Naive B cell (primary cell): ENCODE results near the gene LRWD1. TPM values are rescaled to one million over a fixed set of nuclear protein-coding genes. Genes with fewer than 3 reads are reported as not detected.

Experiments
- ATAC-seq, 2 donors: fragments of 150-1000 bp; cut with Tn5 transposase; 2 replicates each; pipeline ENCODE4 v1.10.0; 2021; ENCODE audit warnings: low read depth in 2 of 2, mild to moderate bottlenecking in 2 of 2, moderate library complexity in 2 of 2
- DNase-seq: peaks from one replicate; pipeline ENCODE4 v3.0.0; 2022
- H3K27ac Mint-ChIP-seq, 6 donors: one replicate each; pipeline ENCODE4 v1.8.0; 2020 to 2022; ENCODE audit warnings: mild to moderate bottlenecking in 6 of 6, mixed read lengths in 6 of 6, moderate library complexity in 5 of 6, inconsistent platforms in 2 of 6
- H3K27me3 Mint-ChIP-seq, 3 donors: one replicate each; pipeline ENCODE4 v1.8.0; 2021 to 2022; ENCODE audit warnings: mixed read lengths in 3 of 3, mild to moderate bottlenecking in 1 of 3
- H3K36me3 Mint-ChIP-seq, 2 donors: one replicate each; pipeline ENCODE4 v1.8.0; 2020 to 2022; ENCODE audit warnings: mixed read lengths in 2 of 2, inconsistent platforms in 1 of 2, mild to moderate bottlenecking in 1 of 2
- H3K4me1 Mint-ChIP-seq, 3 donors: one replicate each; pipeline ENCODE4 v1.8.0; 2020 to 2022; ENCODE audit warnings: mixed read lengths in 3 of 3, inconsistent platforms in 1 of 3, mild to moderate bottlenecking in 1 of 3, moderate library complexity in 1 of 3
- H3K4me3 Mint-ChIP-seq, 8 donors: one replicate each; pipeline ENCODE4 v1.8.0; 2020 to 2022; ENCODE audit warnings: mild to moderate bottlenecking in 8 of 8, mixed read lengths in 8 of 8, moderate library complexity in 8 of 8, inconsistent platforms in 2 of 8
- H3K9me3 Mint-ChIP-seq, 7 donors: one replicate each; pipeline ENCODE4 v1.8.0; 2020 to 2022; ENCODE audit warnings: mixed read lengths in 7 of 7, mild to moderate bottlenecking in 5 of 7, inconsistent platforms in 2 of 7, moderate library complexity in 1 of 7
- polyA plus RNA-seq, 6 donors: library from polyadenylated mRNA; unstranded; fragments of 300-500 nt; fragmentation: Illumina TruSeq; gene quantifications; one replicate each; pipeline ENCODE4 v1.2.3, GENCODE V29; 2021; ENCODE audit warnings: low read depth in 6 of 6

Gene LRWD1
- polyA plus RNA-seq, 6 donors from 2014 or later, result 6.9 to 22.1 (median 17.3) TPM

DNA sequence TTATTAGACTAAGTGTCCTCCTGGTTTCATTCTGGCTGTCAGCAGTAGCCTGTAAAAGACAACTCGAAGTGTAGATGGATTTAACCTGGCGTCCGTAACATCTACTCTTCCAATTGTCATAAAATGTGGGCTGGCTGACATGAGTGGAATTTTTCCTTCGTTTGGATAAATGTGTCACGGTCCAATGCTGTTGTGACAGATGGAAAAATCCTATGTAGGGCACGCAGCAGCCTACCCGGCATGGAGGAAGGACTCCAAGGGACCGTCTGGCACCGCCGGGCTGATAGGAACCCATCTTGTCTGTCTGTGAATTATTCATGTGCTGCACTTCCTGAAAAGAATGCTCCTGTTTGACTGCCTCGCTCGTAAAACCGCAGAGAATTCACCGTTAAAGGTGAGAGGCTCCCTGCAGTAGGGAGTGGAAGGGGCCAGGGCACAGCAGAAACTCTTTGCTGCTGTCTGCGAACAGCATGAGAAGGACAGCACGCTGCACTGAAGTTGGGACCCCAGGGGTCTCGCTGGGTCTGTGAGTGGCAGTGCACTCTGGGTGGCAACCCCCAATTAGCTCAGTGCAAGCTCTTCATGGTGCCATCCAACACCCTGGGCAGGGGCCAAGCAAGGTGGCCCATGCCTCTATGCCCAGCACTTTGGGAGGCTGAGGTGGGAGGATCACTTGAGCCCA, 33.0 kb upstream of the LRWD1 start:
- H3K27ac Mint-ChIP-seq, result peak overlapping the region; percentile 95 to 100 (median 99)
- peaks cover 45 to 89% (median 70%) of the 10 kb centered on the region in 3 donors for H3K4me1 Mint-ChIP-seq
- ATAC-seq, result peak; percentile 37 to 38
- peaks cover 0 to 7% of the 10 kb centered on the region in 2 donors for H3K36me3 Mint-ChIP-seq
- no peaks in the 10 kb centered on the region for H3K27me3 Mint-ChIP-seq
- H3K4me3 Mint-ChIP-seq, result peak overlapping the region; percentile 78 to 94 (median 87)
- peak; percentile 74 for DNase-seq
- peaks cover 0 to 4% (median 0%) of the 10 kb centered on the region in 7 donors for H3K9me3 Mint-ChIP-seq

- ATAC-seq (peak; percentile 61 to 69), DNase-seq (peak; percentile 75)
- Mint-ChIP-seq H3K27me3 (no peaks in the 10 kb centered on the region), H3K36me3 (peaks cover 0 to 7% of the 10 kb centered on the region in 2 donors), H3K4me1 (peaks cover 41 to 83% (median 62%) of the 10 kb centered on the region in 3 donors), H3K4me3 (peak overlapping the region; percentile 78 to 94 (median 88)), H3K9me3 (peaks cover 0 to 4% (median 0%) of the 10 kb centered on the region in 7 donors), H3K27ac (peak overlapping the region; percentile 95 to 100 (median 99))
These were observed 32.2 kb upstream of the LRWD1 start for GRCh38 chr7:102432442-102433218.

- H3K9me3 Mint-ChIP-seq, result peaks cover 0 to 4% (median 0%) of the 10 kb centered on the region in 7 donors
- H3K36me3 Mint-ChIP-seq, result peaks cover 0 to 7% of the 10 kb centered on the region in 2 donors
- H3K27me3 Mint-ChIP-seq, result no peaks in the 10 kb centered on the region
- peaks cover 41 to 78% (median 62%) of the 10 kb centered on the region in 3 donors for H3K4me1 Mint-ChIP-seq
- DNase-seq (peak; percentile 88), ATAC-seq (peak; percentile 63 to 71)
- peak within 1 kb of the TSS; percentile 88 to 99 (median 96) for H3K4me3 Mint-ChIP-seq
- peak within 1 kb of the TSS; percentile 95 to 100 (median 99) for H3K27ac Mint-ChIP-seq
These were observed 31.4 kb upstream of the LRWD1 start, which contains the start of gene ORAI2 for GRCh38 chr7:102433219-102434038. Gene ORAI2, plus strand, starts transcription at chr7:102433575. Its CDS starts 5,382 bp downstream, at chr7:102438957.

- Mint-ChIP-seq H3K27ac (peak overlapping the region; percentile 95 to 100 (median 98)), H3K9me3 (peaks cover 0 to 4% (median 0%) of the 10 kb centered on the region in 7 donors), H3K36me3 (peaks cover 0 to 7% of the 10 kb centered on the region in 2 donors), H3K4me3 (peak overlapping the region; percentile 88 to 99 (median 96)), H3K27me3 (no peaks in the 10 kb centered on the region), H3K4me1 (peaks cover 39 to 73% (median 61%) of the 10 kb centered on the region in 3 donors)
- ATAC-seq (peak; percentile 3), DNase-seq (no peak)
These were observed 30.7 kb upstream of the LRWD1 start for GRCh38 chr7:102434039-102434486.

DNA sequence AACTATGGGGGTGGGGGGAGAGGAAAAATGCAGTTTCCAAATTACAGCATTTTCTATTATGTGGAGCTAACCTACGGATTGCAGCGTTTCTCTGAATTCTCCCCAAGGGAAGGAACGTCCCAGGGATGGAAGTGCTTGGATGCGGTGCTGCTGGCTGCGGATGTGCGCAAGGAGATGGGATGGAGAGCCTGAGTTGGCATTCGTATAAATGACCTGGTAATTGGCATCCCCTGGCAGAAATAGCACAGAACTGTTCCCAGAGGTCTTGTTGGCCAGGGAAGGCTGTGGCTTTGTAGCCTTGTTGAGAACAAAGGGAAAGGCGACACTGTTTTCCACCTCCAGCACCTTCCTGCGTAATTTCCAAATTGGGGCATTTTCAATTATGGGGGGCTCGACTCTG, 28.7 kb upstream of the LRWD1 start:
- Mint-ChIP-seq H3K27ac (peak overlapping the region in 5 of 6 donors; percentile 23 to 100 (median 80)), H3K4me1 (peaks cover 23 to 64% (median 51%) of the 10 kb centered on the region in 3 donors), H3K4me3 (peak overlapping the region in 7 of 8 donors; percentile 88 to 99 (median 96)), H3K27me3 (no peaks in the 10 kb centered on the region), H3K9me3 (no peaks in the 10 kb centered on the region), H3K36me3 (peaks cover 0 to 7% of the 10 kb centered on the region in 2 donors)
- DNase-seq (no peak), ATAC-seq (no peak)

DNA sequence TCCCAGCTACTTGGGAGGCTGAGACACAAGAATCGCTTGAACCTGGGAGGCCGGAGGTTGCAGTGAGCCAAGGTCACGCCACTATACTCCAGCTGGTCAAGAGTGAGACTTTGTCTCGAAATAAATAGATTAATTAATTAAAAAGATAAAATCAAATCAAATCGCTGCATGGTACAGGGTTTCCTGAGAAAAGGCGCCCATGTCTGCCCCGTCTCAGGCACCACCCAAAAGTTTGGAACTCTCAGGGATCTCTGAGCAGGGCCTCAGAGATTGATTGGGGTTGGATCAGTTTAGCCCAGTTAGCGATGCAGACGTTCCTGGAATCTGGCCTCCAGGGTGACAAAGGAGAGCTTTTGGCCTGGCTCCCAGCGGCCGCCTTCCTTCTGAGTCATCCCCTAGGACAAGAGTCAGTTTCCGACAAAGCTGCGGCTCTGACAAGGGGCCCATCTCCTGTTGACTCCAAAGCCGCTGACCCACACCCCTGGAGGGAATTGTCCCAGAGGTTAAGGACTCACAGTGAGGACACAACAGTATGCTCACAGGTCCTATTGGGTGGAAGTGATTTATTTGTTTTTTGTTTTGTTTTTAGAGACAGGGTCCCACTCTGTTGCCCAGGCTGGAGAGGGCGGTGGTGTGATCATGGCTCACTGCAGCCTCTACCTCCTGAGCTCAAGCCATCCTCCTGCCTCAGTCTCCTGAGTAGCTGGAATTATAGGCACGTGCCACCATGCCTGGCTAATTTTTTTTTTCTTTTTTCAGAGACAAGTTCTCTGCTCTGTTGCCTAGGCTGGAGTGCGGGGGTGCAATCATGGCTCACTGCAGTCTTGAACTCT, 24.6 kb upstream of the LRWD1 start:
- DNase-seq (no peak), ATAC-seq (no peak)
- peaks cover 0 to 13% of the 10 kb centered on the region in 2 donors for H3K36me3 Mint-ChIP-seq
- no peaks in the 10 kb centered on the region for H3K27me3 Mint-ChIP-seq
- peak overlapping the region in 2 of 8 donors; percentile 21 to 57 for H3K4me3 Mint-ChIP-seq
- H3K27ac Mint-ChIP-seq, result peak overlapping the region in 4 of 6 donors; percentile 24 to 98 (median 78)
- H3K9me3 Mint-ChIP-seq, result peaks cover 0 to 2% (median 0%) of the 10 kb centered on the region in 7 donors
- H3K4me1 Mint-ChIP-seq, result peaks cover 27 to 68% (median 51%) of the 10 kb centered on the region in 3 donors

GRCh38 chr7:102444961-102445673, 19.7 kb upstream of the LRWD1 start:
- no peaks in the 10 kb centered on the region for H3K27me3 Mint-ChIP-seq
- H3K9me3 Mint-ChIP-seq, result peaks cover 0 to 2% (median 0%) of the 10 kb centered on the region in 7 donors
- DNase-seq (peak; percentile 56), ATAC-seq (peak; percentile 18 to 48)
- peak overlapping the region; percentile 94 to 99 (median 98) for H3K27ac Mint-ChIP-seq
- peaks cover 0 to 15% of the 10 kb centered on the region in 2 donors for H3K36me3 Mint-ChIP-seq
- H3K4me1 Mint-ChIP-seq, result peaks cover 35 to 55% (median 39%) of the 10 kb centered on the region in 3 donors
- peak overlapping the region; percentile 49 to 88 (median 74) for H3K4me3 Mint-ChIP-seq

DNA sequence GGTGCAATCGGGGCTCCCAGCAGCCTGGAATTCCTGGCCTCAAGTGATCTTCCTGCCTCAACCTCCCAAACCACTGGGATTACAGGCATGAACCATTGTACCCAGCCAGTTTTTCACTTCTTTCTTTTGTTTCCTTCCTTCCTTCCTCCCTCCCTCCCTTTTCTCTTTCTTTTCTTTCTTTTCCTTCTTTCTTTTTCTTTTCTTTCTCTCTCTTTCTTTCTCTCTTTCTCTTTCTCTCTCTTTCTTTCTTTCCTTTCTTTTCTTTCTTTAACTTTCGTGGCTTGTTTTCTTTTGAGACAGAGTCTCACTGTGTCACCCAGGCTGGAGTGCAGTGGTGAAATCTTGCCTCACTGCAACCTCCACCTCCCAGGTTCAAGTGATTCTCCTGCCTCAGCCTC, 19.1 kb upstream of the LRWD1 start:
- H3K4me1 Mint-ChIP-seq, result peaks cover 39 to 58% (median 44%) of the 10 kb centered on the region in 3 donors
- H3K4me3 Mint-ChIP-seq, result peak overlapping the region in 5 of 8 donors; percentile 66 to 80 (median 74)

DNA sequence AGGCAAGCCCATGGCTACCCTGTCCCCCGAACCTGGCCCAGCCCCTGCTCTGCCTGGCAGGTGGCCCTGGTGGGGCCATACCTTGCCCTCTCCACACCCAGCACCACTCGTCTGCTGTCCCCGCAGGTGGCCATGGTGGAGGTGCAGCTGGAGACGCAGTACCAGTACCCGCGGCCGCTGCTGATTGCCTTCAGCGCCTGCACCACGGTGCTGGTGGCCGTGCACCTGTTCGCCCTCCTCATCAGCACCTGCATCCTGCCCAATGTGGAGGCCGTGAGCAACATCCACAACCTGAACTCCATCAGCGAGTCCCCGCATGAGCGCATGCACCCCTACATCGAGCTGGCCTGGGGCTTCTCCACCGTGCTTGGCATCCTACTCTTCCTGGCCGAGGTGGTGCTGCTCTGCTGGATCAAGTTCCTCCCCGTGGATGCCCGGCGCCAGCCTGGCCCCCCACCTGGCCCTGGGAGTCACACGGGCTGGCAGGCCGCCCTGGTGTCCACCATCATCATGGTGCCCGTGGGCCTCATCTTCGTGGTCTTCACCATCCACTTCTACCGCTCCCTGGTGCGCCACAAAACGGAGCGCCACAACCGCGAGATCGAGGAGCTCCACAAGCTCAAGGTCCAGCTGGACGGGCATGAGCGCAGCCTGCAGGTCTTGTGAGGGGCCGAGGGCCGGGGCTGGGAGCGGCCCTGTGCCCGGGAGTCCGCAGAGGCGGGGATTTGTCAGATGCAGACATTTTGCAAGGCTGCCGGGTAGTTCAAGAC, 18.2 kb upstream of the LRWD1 start:
- Mint-ChIP-seq H3K27me3 (no peaks in the 10 kb centered on the region), H3K4me1 (peaks cover 36 to 55% (median 37%) of the 10 kb centered on the region in 3 donors), H3K4me3 (peak overlapping the region in 3 of 8 donors; percentile 10 to 80 (median 74)), H3K9me3 (peaks cover 0 to 2% (median 0%) of the 10 kb centered on the region in 7 donors), H3K36me3 (peaks cover 0 to 15% of the 10 kb centered on the region in 2 donors), H3K27ac (peak overlapping the region in 2 of 6 donors; percentile 67 to 99)
- DNase-seq (no peak), ATAC-seq (no peak)

More for the DNA sequence above, 19.1 kb upstream of the LRWD1 start:
- peak overlapping the region in 5 of 6 donors; percentile 47 to 99 (median 94) for H3K27ac Mint-ChIP-seq
- ATAC-seq (no peak), DNase-seq (no peak)
- peaks cover 0 to 2% (median 0%) of the 10 kb centered on the region in 7 donors for H3K9me3 Mint-ChIP-seq
- peaks cover 0 to 15% of the 10 kb centered on the region in 2 donors for H3K36me3 Mint-ChIP-seq
- no peaks in the 10 kb centered on the region for H3K27me3 Mint-ChIP-seq

GRCh38 chr7:102447311-102447710, 17.5 kb upstream of the LRWD1 start:
- Mint-ChIP-seq H3K27me3 (no peaks in the 10 kb centered on the region), H3K4me1 (peaks cover 30 to 50% (median 32%) of the 10 kb centered on the region in 3 donors), H3K9me3 (peaks cover 0 to 2% (median 0%) of the 10 kb centered on the region in 7 donors), H3K4me3 (no peak overlapping the region), H3K36me3 (peaks cover 0 to 15% of the 10 kb centered on the region in 2 donors), H3K27ac (peak overlapping the region in 3 of 6 donors; percentile 6 to 34 (median 11))
- DNase-seq (no peak), ATAC-seq (no peak)

DNA sequence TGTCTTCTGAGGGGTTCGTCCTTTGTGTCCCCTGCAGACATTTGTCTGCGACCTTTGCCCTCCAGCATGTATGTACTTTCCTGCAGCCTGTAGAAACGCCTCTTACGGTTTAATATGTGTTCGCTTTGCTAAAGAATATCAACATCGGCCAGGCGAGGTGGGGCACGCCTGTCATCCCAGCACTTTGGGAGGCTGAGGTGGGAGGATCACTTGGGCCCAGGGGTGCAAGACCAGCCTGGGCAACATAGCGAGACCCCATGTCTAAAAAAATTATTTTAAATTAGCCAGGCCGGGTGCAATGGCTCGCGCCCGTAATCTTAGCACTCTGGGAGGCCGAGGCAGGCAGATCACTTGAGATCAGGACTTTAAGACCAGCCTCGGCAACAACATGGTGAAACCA, 15.6 kb upstream of the LRWD1 start:
- Mint-ChIP-seq H3K9me3 (no peaks in the 10 kb centered on the region), H3K4me3 (no peak overlapping the region), H3K36me3 (peaks cover 0 to 15% of the 10 kb centered on the region in 2 donors), H3K27ac (peak overlapping the region in 2 of 6 donors; percentile 22 to 83), H3K4me1 (peaks cover 21 to 36% (median 27%) of the 10 kb centered on the region in 3 donors), H3K27me3 (no peaks in the 10 kb centered on the region)
- no peak for DNase-seq
- ATAC-seq, result no peak
